CMK (cell line): ENCODE data around the gene MTURN.

ENCODE experiments used
- DNase-seq: peaks from one replicate; pipeline ENCODE4 v3.0.0-alpha.2; 2010; ENCODE audit warnings: low read depth

Gene MTURN

DNA sequence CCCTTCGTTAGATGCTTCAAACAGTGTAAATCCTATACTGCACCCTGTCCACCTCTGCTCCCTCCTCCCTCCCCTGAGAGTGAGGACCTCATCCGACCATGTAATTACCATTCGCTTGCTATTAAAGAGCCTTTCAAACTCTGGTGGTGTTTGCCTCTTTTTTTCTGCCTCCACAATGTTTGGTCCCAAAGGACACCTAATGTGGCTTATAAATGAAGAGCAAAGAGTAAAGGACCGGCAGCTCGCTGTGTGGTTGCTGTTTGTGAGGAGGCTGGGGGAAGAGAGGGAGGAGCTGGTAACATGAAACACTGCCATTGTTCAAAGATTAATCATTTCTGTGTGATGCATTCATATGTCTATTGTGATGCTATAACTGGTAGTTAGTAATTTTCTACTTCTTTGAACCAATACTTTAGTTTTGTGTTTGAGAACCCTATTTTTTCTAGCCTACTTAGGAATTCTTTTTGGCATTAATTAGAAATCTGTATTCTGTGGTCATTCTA, 27.9 kb downstream of the MTURN start:
- DNase-seq: no peak

DNA sequence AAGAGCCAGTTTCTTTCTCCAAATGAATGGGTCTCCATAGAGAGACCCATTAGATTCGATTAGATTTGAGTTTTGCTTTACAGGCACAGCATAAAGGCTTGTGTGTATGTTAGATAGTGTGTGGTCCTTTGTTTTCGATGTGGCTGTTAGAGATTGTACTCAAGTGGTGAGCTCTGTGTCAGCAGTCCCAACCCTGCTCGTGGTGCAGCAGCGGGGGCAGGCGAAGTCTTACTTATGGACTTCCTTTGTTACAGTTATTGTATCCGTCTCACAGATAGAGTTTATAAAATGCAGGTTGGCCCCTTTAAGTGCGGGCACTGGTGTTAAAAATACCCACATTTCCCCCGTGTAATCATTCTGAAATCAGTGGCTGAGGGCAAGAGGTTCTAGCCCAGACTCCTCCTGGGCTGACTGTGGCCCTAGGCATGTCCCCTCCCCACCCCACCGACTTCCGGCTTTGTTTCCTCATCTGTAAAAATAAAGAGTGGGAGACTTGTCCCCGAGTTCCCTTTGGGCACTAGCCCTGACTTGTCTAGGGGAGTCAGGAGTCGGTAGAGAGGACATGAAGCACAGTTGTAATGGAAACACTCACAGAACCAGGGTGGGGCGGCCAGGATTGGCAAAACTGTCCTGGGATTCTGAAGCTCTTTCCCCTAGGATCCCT, 28.6 kb downstream of the MTURN start:
- peak; percentile 52 for DNase-seq

DNA sequence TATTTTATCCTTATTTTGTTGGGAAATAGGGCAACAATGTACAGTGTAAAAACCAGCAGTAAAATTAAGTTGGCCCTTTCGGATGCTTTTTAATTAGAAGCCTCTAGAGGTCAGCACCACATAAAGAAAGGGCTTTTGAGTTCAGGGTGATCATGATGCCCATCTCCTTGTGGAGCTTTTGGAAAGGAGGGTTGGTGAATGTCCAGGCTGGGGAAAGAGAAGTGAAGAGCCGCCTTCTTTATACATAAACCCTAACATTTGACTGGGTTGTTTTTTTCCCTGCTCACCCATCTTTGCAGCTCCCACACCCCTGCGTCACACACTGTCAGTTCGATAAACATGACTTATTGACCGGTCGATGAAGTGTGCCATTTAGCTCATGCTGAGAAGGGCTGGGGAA, 29.8 kb downstream of the MTURN start:
- no peak for DNase-seq

DNA sequence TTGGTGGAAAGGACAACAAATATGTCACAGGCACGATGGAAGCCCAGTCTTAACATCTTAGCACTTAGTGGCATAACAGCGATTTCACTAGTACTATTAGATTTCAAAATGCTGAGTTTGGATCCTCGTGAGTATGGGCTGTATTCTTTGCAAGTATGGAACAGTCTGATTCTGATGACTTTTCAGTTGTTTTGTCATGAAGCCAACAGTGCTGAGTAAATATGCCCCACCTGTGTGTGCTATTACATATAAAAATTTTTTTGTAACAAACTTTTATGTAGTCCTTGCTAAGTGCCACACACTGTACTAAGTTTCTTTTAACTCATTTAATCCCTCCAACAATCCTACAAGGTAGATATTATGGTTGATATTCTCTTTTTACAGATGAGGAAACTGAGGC, 30.8 kb downstream of the MTURN start:
- DNase-seq: no peak

DNA sequence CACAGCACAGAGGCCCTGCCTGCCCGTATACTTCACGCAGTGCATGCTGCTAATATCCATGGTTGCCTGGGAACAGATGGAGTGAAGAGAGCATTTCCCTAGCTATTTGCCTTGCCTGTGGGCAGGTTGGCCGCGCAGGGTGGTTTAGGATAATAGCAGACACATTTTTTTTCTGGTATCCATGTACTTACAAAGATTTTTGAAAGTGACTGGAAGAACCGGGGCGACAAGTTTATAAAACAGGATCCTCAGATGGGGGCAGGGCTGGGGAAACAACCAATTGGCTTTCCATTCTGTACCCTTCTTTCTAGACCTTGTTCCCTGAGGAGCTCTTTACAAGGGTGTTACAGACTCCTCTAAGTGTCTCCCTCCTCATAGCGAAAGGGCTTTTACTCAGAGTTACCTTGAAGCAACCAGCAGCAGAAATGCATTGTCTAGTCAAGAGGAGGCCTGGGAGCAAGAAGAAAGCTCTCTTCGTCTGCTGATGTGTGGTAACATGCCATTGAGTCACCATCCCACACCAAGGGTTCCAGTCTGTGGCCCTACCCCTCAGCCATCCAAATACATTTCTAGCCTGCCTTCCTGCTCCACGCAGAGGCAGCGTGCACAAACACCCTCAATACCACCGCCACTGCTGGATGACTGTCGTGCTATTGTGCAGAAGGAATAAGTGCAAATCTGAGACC, 31.5 kb downstream of the MTURN start:
- DNase-seq: no peak

DNA sequence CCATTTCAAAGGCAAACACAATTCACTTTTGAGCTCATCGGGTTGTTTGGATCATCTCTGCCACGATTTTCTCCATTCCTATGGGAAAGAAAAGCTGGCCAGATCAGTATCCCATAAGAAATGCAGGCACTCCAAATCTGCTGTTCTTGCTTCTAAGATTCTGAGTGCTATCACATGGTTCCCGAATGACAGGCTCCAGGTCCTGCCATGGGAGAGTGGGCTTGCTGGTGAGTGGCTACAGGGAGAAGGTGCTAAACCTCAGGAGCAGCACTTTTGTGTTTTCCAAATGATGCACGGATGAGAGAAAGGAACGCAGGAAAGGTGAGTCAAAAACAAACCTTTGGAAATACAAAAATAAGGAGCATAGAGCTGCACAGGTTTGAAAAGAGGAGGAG, 32.1 kb downstream of the MTURN start:
- no peak for DNase-seq

DNA sequence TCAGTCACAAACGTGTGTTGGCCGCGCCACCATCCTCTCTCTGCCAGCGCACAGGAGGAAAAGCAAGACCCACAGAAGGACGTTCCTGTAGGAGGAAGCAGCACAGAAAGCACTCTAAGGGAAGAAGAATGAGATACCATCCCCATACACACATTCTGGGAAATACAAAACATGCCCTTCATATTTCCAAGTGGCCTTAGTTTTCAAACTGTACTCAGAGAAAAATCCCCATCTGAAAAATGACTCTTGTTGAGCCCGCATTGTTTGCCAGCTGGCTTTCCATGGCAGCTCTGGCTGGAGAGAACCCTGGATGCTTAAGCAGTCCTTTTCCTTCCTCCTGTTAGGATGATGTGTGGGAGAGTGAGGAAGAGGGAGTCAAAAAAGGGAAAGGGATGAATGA, 33.1 kb downstream of the MTURN start:
- no peak for DNase-seq

DNA sequence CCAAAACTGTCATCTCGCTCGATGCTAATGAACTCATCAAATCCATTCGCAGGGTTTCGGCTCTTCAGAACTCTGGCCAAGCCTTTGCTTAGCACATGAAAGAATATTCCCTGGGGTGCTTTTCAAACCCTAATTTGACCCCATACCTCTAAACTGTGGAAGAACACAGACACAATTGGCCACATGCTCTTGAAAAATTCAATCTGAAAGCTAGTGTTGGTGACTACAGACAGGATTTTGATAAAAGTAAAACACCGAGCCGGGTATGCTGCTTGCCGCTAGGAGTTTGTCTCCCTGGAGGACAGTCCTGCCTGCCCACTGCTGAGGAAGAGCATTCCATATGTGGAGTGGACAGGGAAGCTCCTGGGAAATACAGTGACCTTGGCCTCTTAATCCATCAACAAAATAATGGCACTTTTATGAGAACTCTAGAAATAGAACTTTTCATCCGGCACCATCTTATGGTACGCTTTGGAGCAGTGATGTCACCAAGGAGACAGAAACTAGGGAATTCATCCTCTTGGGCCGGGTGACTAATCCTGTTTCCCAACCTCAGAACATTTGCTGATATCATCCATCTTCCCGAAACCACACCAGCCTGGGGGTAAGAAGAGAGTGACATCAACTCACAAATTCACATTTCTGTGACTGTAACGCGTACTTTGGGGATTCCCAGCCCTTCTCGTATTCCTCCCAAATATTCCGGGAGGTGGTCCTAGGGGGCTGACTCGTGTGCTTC, 34.2 kb downstream of the MTURN start:
- DNase-seq: no peak

DNA sequence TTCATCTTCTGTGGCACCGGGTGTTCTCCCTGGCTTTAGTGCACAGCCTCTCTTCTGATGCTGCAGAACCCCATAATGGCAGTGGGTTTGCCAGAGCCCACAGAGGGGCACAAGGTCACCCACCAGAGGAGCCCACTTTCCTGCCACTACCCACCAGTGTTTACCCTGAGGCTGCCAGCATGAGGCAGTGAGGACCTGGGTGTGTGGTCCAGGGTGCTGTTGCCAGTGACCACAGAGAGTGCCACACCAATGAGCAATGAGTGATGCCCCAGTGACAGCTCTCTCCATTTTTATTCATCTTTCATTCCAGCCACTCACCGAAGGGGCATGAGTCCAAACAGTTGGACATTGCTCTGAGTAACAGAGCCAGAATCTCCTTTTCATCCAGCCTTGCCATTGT, 34.8 kb downstream of the MTURN start:
- DNase-seq: no peak

DNA sequence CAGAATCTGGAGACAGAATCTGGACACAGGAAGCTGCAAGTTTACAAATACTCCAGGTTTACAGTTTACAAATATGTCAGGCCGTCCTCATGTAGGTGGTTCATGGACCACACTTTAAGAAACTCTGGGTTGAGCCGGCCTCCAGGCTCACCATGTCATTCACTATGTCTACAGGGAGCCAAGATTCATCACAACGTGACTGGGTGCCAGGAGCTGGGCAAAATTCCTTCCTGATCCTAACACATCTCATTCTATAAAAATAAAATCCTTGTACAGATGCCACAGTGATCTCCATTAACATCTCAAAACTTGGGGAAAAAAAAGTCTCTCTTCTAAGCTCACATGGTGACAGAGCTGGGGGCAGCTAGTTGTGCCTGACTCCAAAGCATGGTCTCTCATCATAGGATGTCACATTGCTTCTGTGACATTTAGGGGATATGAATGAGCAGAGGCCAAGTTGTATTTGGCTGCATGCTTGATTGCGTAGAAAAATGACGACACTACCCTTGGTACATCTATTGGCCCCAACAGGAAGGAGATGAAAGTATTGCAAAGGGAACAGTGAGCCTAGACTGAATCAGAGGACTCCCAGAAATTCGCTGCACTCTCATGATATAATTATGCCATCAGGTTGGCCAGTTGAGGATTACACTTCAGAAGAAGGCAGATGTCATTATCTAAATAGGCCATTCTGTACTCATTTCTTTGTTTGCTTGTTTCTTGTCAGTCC, 35.9 kb downstream of the MTURN start:
- DNase-seq: no peak

DNA sequence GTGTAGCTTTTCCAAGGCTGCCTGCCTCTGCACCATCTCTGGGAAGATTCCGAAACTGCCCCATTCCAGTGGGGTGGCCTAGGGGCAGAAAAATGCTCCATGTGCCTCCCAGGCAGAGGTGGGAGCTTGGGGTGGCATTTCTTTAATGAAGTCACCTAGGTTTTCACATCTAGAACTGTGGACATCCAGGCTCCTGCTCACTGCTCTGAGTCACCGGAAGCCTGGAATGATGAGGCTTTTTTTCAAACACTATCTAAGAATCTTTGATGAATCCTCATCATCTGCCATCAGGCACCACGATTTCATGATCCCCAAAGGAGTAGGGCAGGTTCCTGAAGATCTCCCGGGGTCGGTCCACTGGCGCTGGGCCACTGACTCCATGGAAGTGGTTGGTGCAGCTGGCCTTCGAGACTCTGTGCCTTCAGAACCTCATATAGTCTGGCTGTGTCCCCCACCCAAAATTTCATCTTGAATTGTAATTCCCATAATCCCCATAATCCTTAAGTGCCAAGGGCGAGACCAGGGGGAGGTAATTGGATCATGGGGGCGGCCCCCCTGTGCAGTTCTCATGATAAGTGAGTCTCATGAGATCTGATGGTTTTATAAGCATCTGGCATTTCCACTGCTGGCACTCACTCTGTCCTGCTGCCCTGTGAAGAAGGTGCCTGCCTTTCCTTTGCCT, 37.1 kb downstream of the MTURN start:
- no peak for DNase-seq

DNA sequence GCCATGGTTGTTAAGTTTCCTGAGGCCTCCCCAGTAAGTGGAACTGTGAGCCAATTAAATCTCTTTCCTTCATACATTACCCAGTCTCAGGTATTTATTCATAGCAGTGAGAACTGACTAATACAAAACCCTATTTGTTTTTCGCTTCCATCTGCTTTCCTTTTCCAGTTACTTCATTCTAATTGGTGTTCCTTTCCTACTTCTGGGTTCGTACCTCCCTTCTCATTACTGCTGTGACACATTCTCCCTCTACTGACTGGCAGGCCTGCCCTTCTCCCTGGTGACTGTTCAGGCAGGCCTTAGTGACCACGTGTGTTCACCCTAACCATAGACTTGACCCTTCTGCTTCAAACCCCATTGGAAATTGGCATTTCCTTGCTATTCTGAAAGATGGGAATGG, 37.7 kb downstream of the MTURN start:
- DNase-seq: no peak

DNA sequence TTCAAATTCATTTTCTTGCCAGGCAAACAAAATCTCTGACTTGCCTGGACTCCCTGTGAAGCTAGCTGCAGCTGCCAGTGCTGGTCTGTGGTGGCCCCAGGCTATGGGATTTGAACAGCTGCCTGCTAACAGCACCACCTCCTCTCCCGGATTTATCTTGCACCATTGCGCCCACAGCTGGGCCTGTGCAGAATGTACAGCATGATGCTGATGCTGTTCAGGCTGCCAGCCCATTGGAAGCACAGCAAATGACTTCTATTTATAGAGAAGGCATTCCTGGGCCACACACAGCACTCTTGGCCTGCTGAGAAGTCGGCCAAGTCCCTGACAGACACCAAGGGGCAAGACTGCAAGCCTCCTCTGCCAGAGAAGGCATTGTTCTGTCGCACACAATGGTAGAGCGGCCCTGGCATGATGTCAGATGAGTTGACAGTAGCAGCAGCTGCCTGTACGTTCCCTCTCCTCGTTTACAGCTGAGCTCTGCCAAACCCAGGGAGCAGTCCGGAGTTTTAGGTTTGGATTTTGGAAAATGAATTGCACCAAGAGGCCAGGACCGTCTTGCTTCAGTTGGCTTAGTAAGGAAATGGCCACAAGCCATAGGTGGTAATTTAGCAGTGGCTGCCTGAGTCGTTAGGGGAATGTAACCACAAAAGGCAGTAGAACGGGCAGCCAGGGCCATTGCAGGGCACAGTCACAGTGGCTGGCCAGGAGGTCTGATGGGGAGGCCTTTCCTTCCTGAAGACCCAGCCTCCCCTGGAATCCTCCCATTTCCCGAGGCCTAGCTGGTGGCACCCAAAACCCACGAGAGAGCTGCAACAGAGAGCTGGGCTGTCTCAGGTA, 38.5 kb downstream of the MTURN start:
- no peak for DNase-seq

DNA sequence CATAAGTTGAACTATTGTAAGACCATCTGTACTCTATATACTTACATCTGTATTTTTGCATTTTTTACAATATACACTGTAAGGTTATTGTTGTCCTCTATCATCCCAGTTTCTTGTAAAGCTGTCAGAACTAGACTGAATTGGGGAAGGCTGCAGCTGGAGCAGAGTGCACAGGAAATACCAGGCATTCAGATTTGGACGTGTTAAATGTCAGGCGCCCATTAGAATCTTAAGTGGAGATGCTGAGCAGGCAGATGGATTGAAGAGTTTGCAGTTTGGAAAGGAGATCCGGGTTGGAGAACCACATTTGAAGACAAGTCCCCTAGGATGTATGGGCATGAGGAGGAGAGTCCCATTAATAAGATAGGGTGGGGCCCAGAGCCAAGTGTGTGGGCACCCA, 40.4 kb downstream of the MTURN start:
- DNase-seq: no peak

DNA sequence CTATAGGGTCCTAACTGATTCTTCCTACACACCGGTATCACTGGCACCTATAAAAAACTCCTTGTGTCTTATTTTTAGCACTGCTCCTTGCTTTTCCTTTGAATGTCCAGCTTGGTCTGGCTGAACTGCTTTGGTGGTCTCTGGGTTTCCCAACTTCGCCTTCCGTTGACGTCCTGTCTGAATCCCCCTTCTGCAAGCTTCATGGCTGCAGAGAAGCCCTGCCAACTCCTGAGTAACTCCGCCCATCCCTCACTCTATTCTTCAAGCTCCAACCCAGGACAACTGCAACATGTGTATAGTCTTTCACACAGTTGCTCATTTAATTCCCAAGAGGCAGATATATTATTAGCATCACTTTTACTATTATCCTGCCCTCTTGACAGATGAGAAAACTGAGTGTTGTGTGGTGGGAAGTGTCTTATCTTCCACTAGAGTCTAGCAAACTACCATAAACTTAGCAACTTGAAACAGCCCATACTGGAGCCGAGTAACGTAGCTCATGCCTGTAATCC, 40.9 kb downstream of the MTURN start:
- DNase-seq: no peak

DNA sequence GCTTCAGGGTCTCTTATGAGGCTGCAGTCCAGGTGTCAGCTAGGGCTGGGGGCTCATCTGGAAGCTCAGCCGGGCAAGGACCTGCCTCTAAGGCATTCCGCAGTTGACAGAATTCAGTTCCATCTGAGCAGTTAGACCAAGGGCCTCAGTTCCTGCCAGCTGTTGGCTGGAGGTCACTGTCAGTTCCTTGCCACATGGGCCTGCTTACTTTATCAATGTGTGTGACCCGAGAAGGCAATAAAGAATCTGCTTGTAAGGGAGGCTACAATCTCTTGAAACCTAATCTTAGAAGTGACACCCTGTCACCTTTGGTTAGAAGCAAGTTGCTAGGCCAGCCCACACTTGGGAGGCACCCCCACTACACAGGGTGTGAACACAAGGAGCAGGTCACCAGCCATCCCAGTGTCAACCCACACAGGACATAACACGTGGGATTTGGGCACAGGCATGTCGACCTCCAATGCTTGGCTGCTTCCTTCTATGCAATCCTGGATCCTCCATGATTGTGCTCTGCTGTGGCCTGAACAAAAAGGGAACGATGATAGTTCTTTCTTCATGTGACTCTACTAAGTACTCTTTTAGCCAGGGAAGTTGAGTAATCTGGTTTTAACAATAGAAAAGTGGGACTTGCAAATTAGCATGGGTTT, 41.8 kb downstream of the MTURN start:
- no peak for DNase-seq

DNA sequence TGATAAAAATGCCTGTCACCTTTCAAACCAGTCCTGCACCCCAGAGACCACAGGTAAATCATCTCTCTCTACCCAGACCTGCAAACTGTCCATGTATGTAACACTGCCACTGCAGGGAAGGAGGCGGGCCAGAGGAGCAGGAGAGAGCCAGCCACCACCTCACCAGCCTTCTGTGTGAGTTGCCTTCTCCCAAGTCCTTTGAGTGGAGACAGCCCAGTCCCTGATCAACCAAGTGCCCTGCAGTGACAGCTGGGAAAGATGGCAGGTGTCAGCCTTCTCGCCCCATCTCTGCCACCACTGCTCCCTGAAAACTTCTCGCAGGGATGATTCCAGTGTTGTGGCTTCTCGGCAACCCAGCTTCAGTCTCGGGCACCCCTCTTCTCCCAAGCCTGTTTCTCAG, 42.4 kb downstream of the MTURN start:
- DNase-seq: no peak

DNA sequence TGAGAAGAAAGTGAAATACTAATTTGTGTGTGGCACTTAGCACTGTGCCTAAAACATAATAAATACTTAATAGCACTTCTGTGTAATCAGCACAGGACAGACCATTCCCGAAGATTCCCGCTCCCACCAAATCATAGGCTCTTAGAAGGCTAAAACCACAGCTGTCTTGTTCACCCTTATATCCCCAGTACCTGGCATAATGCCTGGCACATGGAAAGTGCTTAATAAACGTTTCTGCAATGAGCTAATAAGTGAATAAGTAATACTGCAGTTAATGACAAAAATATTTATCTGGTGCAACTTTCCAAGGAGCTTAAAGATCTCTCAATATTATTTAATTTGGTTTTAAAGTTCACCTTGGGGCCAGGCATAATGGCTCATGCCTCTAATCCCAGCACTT, 43.2 kb downstream of the MTURN start:
- no peak for DNase-seq

DNA sequence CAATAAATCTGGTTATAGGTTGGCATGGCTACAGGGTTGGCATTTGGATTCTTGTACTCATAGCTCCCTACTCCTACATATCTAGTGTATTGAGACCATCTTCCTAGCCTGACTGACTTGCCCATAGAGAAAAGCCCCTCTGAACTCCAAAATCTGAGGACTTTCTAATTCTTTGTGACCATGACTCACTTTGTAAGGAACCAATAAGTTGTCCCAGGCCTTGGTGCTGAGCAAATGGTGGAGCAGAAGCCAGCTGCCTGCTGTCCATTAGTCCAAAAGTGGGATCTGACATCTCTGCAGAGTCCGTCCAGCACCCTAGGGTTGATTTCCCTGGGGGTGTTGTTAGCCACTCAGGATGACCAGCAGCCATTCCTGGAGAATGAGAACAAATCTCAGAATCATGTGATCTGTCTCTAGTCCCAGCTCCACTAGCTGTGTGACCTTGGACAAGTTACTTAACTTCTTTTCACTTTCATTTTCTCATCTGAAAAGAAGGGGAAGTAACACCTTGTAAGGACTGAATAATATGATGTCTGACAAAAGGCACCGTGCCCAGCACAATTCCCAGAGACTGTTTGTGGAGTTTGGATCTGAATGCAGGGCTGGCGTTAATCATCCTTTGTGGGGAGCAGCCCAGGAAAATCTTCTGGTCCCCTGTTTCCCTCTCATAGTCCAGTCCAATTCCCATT, 44.1 kb downstream of the MTURN start:
- no peak for DNase-seq

DNA sequence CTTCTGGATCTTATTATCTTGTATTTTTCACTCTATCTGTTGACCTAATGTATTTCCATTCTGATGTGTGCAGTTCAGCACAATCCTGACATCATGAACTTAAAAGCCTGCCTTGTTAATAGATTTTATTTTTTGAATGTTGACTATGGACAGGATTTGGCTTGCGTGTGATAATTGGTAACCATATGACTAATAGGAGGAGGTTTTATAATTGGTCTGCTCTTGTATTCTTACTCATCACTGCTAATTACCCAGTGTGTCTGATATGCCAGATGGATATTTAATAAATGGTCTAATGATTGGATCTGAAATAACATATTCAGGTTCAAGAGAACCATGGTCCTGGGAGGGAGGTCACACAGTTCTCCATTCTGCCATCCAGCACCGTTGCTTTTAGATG, 45.9 kb downstream of the MTURN start:
- no peak for DNase-seq
